Brain microvascular endothelial cell (primary cell): ENCODE results near the gene CDK19.

Source experiments
- DNase-seq: peaks from one replicate; pipeline ENCODE4 v3.0.0-alpha.2; 2020
- H3K27ac ChIP-seq: fragments of 250-450 bp; sonication (Bioruptor Pico); 2 replicates; pipeline ENCODE4 v1.5.1; 2020; ENCODE audit warnings: mild to moderate bottlenecking, moderate library complexity
- H3K27me3 ChIP-seq: fragments of 250-450 bp; sonication (Bioruptor Pico); replicated peaks from 2 replicates; pipeline ENCODE4 v1.5.1; 2020; ENCODE audit warnings: mild to moderate bottlenecking
- H3K36me3 ChIP-seq: fragments of 250-450 bp; sonication (Bioruptor Pico); replicated peaks from 2 replicates; pipeline ENCODE4 v1.5.1; 2020; ENCODE audit warnings: mild to moderate bottlenecking
- H3K4me3 ChIP-seq: 2 replicates; pipeline ENCODE4 v1.5.1; 2011; ENCODE audit warnings: low read depth, mild to moderate bottlenecking, control low read depth, low read length, moderate library complexity
- in situ Hi-C: cut with HindIII; loops from 2 replicates; pipeline ENCODE4 v1.10.0; 2017; ENCODE audit warnings: low sequenced_read_pairs, low pct_ligation_motif_present
- TF ChIP-seq, protein P1 (sequence below): IDR thresholded peaks from 2 replicates; pipeline ENCODE4 v1.5.1; 2011; ENCODE audit warnings: low read depth, mild to moderate bottlenecking, moderate library complexity, low read length, control low read depth, inconsistent platforms; ENCODE audit errors: missing control alignments

The CDK19 gene

DNA sequence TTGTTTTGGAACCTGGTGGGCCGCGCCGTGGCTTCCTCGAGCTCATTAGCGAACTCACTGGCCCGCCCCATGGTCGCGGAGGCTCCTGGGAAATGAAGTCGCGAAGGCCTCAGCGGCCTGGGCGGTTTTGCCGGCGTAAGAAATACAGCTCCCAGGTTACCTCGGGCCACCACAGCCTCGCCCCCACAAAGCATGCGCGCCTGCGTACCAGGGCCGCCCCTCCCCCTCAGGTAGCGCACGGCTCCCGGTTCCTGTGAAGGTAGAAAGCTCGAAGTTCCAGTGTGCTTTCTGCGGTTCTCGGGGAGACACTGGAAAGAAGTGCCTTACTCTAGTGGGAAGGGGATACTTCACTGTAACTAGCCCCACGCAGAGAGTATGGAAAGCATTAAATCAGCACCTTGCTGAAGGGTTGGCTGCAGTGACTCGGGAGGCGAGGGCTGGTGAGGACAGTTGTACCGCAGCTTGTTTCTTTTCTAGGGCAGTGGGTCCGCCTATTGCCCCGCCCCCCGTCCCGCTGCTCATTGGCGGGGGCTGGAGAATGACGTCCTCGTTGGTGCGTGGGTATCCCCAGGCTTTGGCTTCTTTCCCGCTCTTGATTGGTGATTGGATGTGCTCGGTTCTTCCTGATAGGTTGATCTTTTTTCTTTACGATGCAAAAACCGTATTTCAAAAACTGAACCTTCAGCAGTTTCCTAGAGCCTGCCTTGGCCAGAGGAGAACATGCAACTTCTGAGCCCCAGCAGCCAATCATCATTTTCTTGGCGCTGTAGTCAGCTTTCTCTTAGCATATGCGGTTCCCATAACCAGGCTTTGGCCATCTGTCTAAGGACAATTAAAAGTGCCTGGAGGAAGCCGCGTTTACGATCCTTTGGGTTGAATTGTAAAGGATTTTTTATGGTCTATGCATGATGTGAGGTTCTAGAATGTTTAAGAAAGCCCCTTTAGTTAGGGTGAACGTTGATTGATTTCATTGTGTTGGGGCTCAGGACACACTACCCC, at the start of gene CDK19:
CDK19 (minus strand) TSS at position 59 of the 999 bp plus-strand sequence. CDS start 333 bp downstream, outside the sequence.
- Histone ChIP-seq H3K27ac (peak within 1 kb of the TSS; percentile 96), H3K27me3 (no peaks in the 10 kb centered on the region), H3K36me3 (no peaks in the 10 kb centered on the region), H3K4me3 (peak within 1 kb of the TSS; percentile 93)
- TF ChIP-seq, protein P1, sequence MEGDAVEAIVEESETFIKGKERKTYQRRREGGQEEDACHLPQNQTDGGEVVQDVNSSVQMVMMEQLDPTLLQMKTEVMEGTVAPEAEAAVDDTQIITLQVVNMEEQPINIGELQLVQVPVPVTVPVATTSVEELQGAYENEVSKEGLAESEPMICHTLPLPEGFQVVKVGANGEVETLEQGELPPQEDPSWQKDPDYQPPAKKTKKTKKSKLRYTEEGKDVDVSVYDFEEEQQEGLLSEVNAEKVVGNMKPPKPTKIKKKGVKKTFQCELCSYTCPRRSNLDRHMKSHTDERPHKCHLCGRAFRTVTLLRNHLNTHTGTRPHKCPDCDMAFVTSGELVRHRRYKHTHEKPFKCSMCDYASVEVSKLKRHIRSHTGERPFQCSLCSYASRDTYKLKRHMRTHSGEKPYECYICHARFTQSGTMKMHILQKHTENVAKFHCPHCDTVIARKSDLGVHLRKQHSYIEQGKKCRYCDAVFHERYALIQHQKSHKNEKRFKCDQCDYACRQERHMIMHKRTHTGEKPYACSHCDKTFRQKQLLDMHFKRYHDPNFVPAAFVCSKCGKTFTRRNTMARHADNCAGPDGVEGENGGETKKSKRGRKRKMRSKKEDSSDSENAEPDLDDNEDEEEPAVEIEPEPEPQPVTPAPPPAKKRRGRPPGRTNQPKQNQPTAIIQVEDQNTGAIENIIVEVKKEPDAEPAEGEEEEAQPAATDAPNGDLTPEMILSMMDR, result no peak
- in situ Hi-C loops, result no loop called here
- DNase-seq, result peak; percentile 99

- Histone ChIP-seq H3K4me3 (no peak overlapping the region), H3K27ac (no peak overlapping the region), H3K36me3 (no peaks in the 10 kb centered on the region), H3K27me3 (no peaks in the 10 kb centered on the region)
- in situ Hi-C loops, result no loop called here
- no peak for DNase-seq
- TF ChIP-seq, protein P1, result no peak
Observed at GRCh38 chr6:110864824-110865223, 49.6 kb upstream of the CDK19 start.

DNA sequence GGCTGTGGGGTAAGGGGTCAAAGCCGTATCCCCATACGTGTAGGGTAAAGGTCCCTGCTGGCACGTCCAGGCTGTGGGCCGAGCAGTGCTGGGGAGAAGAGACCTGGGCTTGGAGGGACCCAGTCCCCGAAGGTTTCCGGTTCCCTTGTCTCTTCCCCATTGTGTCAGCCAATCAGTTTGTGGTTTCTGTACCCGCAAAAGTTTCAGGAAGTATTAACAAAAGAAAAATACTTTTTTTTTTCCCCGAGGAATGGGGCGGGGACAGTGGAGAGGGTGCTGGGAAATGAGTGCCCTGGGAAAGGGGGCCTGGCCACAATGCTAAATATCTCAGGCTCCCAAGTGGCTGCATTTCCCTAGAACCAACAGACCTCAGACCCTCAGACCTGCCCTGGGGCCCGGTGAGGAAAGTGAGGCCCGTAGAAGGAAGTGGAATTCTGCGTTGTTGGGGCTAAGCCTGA, 44.1 kb upstream of the CDK19 start:
- TF ChIP-seq, protein P1, result no peak
- no peak for DNase-seq
- in situ Hi-C loops, result no loop called here
- no peak overlapping the region for H3K4me3 ChIP-seq
- H3K27me3 ChIP-seq, result no peaks in the 10 kb centered on the region
- H3K27ac ChIP-seq, result no peak overlapping the region
- H3K36me3 ChIP-seq, result no peaks in the 10 kb centered on the region

DNA sequence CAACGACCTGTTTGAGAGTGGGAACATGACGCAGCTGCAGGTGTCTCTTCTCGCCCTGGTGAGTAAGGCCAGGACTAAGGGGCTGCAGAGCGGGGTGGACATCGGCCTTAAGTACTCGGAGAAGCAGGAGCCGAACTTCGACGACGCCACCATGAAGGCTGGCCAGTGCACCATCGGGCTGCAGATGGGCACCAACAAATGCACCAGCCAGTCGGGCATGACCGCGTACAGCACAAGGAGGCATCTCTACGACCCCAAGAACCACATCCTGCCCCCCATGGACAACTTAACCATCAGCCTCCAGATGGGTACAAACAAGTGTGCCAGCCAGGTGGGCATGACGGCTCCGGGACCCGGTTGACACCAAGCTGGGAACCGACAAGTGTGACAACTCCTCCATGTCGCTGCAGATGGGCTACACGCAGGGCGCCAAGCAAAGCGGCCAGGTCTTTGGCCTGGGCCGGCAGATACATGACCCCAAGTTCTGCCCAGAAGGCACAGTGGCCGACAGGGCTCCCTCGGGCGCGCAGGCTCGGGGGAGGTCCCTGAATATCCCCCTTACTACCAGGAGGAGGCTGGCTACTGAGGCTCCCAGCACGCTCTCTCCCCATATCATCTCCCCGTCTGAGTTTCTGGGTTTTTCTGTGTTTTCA, 43.4 kb upstream of the CDK19 start:
- Histone ChIP-seq H3K27me3 (no peaks in the 10 kb centered on the region), H3K4me3 (no peak overlapping the region), H3K27ac (no peak overlapping the region), H3K36me3 (no peaks in the 10 kb centered on the region)
- TF ChIP-seq, protein P1, result no peak
- no peak for DNase-seq
- in situ Hi-C loops, result no loop called here

GRCh38 chr6:110858016-110858415, 42.7 kb upstream of the CDK19 start:
- H3K4me3 ChIP-seq, result no peak overlapping the region
- in situ Hi-C loops, result no loop called here
- no peaks in the 10 kb centered on the region for H3K36me3 ChIP-seq
- no peak overlapping the region for H3K27ac ChIP-seq
- DNase-seq, result no peak
- H3K27me3 ChIP-seq, result no peaks in the 10 kb centered on the region
- TF ChIP-seq, protein P1, result no peak
